GM19043 (cell line): ENCODE data around the gene CELSR1.
"Not testable (repeated sequence)": the region's sequence is repeated elsewhere in the genome, so short reads cannot be mapped to it uniquely, and the experiment has no call there.

Source experiments
- ATAC-seq: cut with Tn5 transposase; IDR thresholded peaks from one replicate; pipeline ENCODE4 v1.9.1; 2021; ENCODE audit warnings: low read depth; ENCODE audit not compliant: unreplicated experiment

The CELSR1 gene

GRCh38 chr22:46516112-46516487 lies 21.3 kb downstream of the CELSR1 start:
- not testable (repeated sequence) for ATAC-seq

- no peak for ATAC-seq
Measured at GRCh38 chr22:46515208-46516111, 22.0 kb downstream of the CELSR1 start.

GRCh38 chr22:46514592-46515207 lies 22.7 kb downstream of the CELSR1 start:
- ATAC-seq: no peak

GRCh38 chr22:46513908-46514550 lies 23.4 kb downstream of the CELSR1 start:
- ATAC-seq: no peak

GRCh38 chr22:46512683-46513082 lies 24.7 kb downstream of the CELSR1 start:
- ATAC-seq: no peak

GRCh38 chr22:46512039-46512370 lies 25.4 kb downstream of the CELSR1 start:
- no peak for ATAC-seq

GRCh38 chr22:46511151-46512038 lies 26.0 kb downstream of the CELSR1 start:
- ATAC-seq: no peak

- no peak for ATAC-seq
Measured at GRCh38 chr22:46509416-46510089, 27.9 kb downstream of the CELSR1 start.

GRCh38 chr22:46508491-46508999 lies 28.9 kb downstream of the CELSR1 start:
- ATAC-seq: no peak

GRCh38 chr22:46507451-46508425 lies 29.7 kb downstream of the CELSR1 start:
- no peak for ATAC-seq

GRCh38 chr22:46504584-46504983 lies 32.8 kb downstream of the CELSR1 start:
- ATAC-seq: no peak

GRCh38 chr22:46502440-46503175 lies 34.8 kb downstream of the CELSR1 start:
- ATAC-seq: no peak

- no peak for ATAC-seq
Measured at GRCh38 chr22:46501701-46502100, 35.7 kb downstream of the CELSR1 start.

- not testable (repeated sequence) for ATAC-seq
Measured at GRCh38 chr22:46501265-46501664, 36.2 kb downstream of the CELSR1 start.

- no peak for ATAC-seq
Measured at GRCh38 chr22:46500201-46500600, 37.2 kb downstream of the CELSR1 start.

GRCh38 chr22:46499805-46500189 lies 37.6 kb downstream of the CELSR1 start:
- ATAC-seq: no peak

- ATAC-seq: no peak
Measured at GRCh38 chr22:46491946-46492345, 45.5 kb downstream of the CELSR1 start.

- ATAC-seq: no peak
Measured at GRCh38 chr22:46490538-46490937, 46.9 kb downstream of the CELSR1 start.
